ENCODE data around the gene CRYBB3. TPM values are rescaled to one million over a fixed set of nuclear protein-coding genes. Genes with fewer than 3 reads are reported as not detected.
A peak's percentile ranks its signal among the peaks of the same experiment; 100 is the strongest.

The CRYBB3 gene
- total RNA-seq: not detected

- Histone ChIP-seq H3K27ac (ENCODE audit: low read depth, low read length) (no peak within 1 kb of the TSS), H3K9me3 (ENCODE audit: control insufficient read depth in 3 of 3, low read length in 3 of 3) (no peaks in the 10 kb centered on the region), H3K36me3 (ENCODE audit: control insufficient read depth in 3 of 3, insufficient read depth in 3 of 3, low read length in 3 of 3) (peaks cover 13 to 27% (median 19%) of the 10 kb centered on the region in 3 donors), H3K4me1 (ENCODE audit: control insufficient read depth in 3 of 3, insufficient read depth in 3 of 3, low read length in 3 of 3) (no peaks in the 10 kb centered on the region), H3K4me3 (ENCODE audit: low read length in 3 of 3) (no peak within 1 kb of the TSS), H3K9ac (ENCODE audit: low read depth in 1 of 3, low read length in 3 of 3) (peak within 1 kb of the TSS in 1 of 3 donors; percentile 8), H3K27me3 (ENCODE audit: control insufficient read depth in 3 of 3, insufficient read depth in 3 of 3, low read length in 3 of 3) (no peaks in the 10 kb centered on the region)
Measured at GRCh38 chr22:25199731-25200520, at the start of gene CRYBB3. Gene CRYBB3, plus strand, starts transcription at chr22:25199858. Its CDS starts 1,539 bp downstream, at chr22:25201397.

- H3K27ac ChIP-seq (ENCODE audit: low read depth, low read length): peak overlapping the region; percentile 77
- peaks cover 35 to 65% (median 62%) of the 10 kb centered on the region in 3 donors for H3K4me1 ChIP-seq (ENCODE audit: control insufficient read depth in 3 of 3, insufficient read depth in 3 of 3, low read length in 3 of 3)
- no peaks in the 10 kb centered on the region for H3K36me3 ChIP-seq (ENCODE audit: control insufficient read depth in 3 of 3, insufficient read depth in 3 of 3, low read length in 3 of 3)
- H3K27me3 ChIP-seq (ENCODE audit: control insufficient read depth in 3 of 3, insufficient read depth in 3 of 3, low read length in 3 of 3): no peaks in the 10 kb centered on the region
- H3K4me3 ChIP-seq (ENCODE audit: low read length in 3 of 3): peak overlapping the region in 2 of 3 donors; percentile 17 to 41
- H3K9ac ChIP-seq (ENCODE audit: low read depth in 1 of 3, low read length in 3 of 3): peak overlapping the region; percentile 23 to 79 (median 28)
- no peaks in the 10 kb centered on the region for H3K9me3 ChIP-seq (ENCODE audit: control insufficient read depth in 3 of 3, low read length in 3 of 3)
Measured at GRCh38 chr22:25153961-25154666, 45.5 kb upstream of the CRYBB3 start.

GRCh38 chr22:25154667-25154999 lies 45.0 kb upstream of the CRYBB3 start:
- peak overlapping the region; percentile 77 for H3K27ac ChIP-seq (ENCODE audit: low read depth, low read length)
- peaks cover 40 to 66% (median 64%) of the 10 kb centered on the region in 3 donors for H3K4me1 ChIP-seq (ENCODE audit: control insufficient read depth in 3 of 3, insufficient read depth in 3 of 3, low read length in 3 of 3)
- H3K9me3 ChIP-seq (ENCODE audit: control insufficient read depth in 3 of 3, low read length in 3 of 3): no peaks in the 10 kb centered on the region
- no peaks in the 10 kb centered on the region for H3K27me3 ChIP-seq (ENCODE audit: control insufficient read depth in 3 of 3, insufficient read depth in 3 of 3, low read length in 3 of 3)
- no peak overlapping the region for H3K4me3 ChIP-seq (ENCODE audit: low read length in 3 of 3)
- peak overlapping the region in 2 of 3 donors; percentile 23 to 79 for H3K9ac ChIP-seq (ENCODE audit: low read depth in 1 of 3, low read length in 3 of 3)
- H3K36me3 ChIP-seq (ENCODE audit: control insufficient read depth in 3 of 3, insufficient read depth in 3 of 3, low read length in 3 of 3): no peaks in the 10 kb centered on the region

- Histone ChIP-seq H3K4me3 (ENCODE audit: low read length in 3 of 3) (peak overlapping the region in 1 of 3 donors; percentile 25), H3K9ac (ENCODE audit: low read depth in 1 of 3, low read length in 3 of 3) (peak overlapping the region in 1 of 3 donors; percentile 65), H3K27ac (ENCODE audit: low read depth, low read length) (peak overlapping the region; percentile 86), H3K4me1 (ENCODE audit: control insufficient read depth in 3 of 3, insufficient read depth in 3 of 3, low read length in 3 of 3) (peaks cover 44 to 79% (median 75%) of the 10 kb centered on the region in 3 donors), H3K36me3 (ENCODE audit: control insufficient read depth in 3 of 3, insufficient read depth in 3 of 3, low read length in 3 of 3) (peaks cover 0 to 7% (median 0%) of the 10 kb centered on the region in 3 donors), H3K9me3 (ENCODE audit: control insufficient read depth in 3 of 3, low read length in 3 of 3) (no peaks in the 10 kb centered on the region), H3K27me3 (ENCODE audit: control insufficient read depth in 3 of 3, insufficient read depth in 3 of 3, low read length in 3 of 3) (no peaks in the 10 kb centered on the region)
Measured at GRCh38 chr22:25156736-25157135, 42.9 kb upstream of the CRYBB3 start.

- Histone ChIP-seq H3K4me3 (ENCODE audit: low read length in 3 of 3) (peak overlapping the region in 2 of 3 donors; percentile 27 to 45), H3K9me3 (ENCODE audit: control insufficient read depth in 3 of 3, low read length in 3 of 3) (no peaks in the 10 kb centered on the region), H3K36me3 (ENCODE audit: control insufficient read depth in 3 of 3, insufficient read depth in 3 of 3, low read length in 3 of 3) (peaks cover 0 to 7% (median 0%) of the 10 kb centered on the region in 3 donors), H3K4me1 (ENCODE audit: control insufficient read depth in 3 of 3, insufficient read depth in 3 of 3, low read length in 3 of 3) (peaks cover 39 to 80% (median 79%) of the 10 kb centered on the region in 3 donors), H3K27ac (ENCODE audit: low read depth, low read length) (peak overlapping the region; percentile 86), H3K9ac (ENCODE audit: low read depth in 1 of 3, low read length in 3 of 3) (peak overlapping the region; percentile 44 to 79 (median 50)), H3K27me3 (ENCODE audit: control insufficient read depth in 3 of 3, insufficient read depth in 3 of 3, low read length in 3 of 3) (no peaks in the 10 kb centered on the region)
Measured at GRCh38 chr22:25159028-25159427, 40.6 kb upstream of the CRYBB3 start.

- Histone ChIP-seq H3K27me3 (ENCODE audit: control insufficient read depth in 3 of 3, insufficient read depth in 3 of 3, low read length in 3 of 3) (no peaks in the 10 kb centered on the region), H3K9me3 (ENCODE audit: control insufficient read depth in 3 of 3, low read length in 3 of 3) (no peaks in the 10 kb centered on the region), H3K4me1 (ENCODE audit: control insufficient read depth in 3 of 3, insufficient read depth in 3 of 3, low read length in 3 of 3) (peaks cover 34 to 77% (median 74%) of the 10 kb centered on the region in 3 donors), H3K4me3 (ENCODE audit: low read length in 3 of 3) (no peak overlapping the region), H3K9ac (ENCODE audit: low read depth in 1 of 3, low read length in 3 of 3) (peak overlapping the region in 1 of 3 donors; percentile 62), H3K27ac (ENCODE audit: low read depth, low read length) (peak overlapping the region; percentile 86), H3K36me3 (ENCODE audit: control insufficient read depth in 3 of 3, insufficient read depth in 3 of 3, low read length in 3 of 3) (peaks cover 0 to 7% (median 0%) of the 10 kb centered on the region in 3 donors)
Measured at GRCh38 chr22:25160120-25160996, 39.3 kb upstream of the CRYBB3 start.

GRCh38 chr22:25161017-25161915 lies 38.4 kb upstream of the CRYBB3 start:
- no peak overlapping the region for H3K4me3 ChIP-seq (ENCODE audit: low read length in 3 of 3)
- peak overlapping the region; percentile 86 for H3K27ac ChIP-seq (ENCODE audit: low read depth, low read length)
- H3K36me3 ChIP-seq (ENCODE audit: control insufficient read depth in 3 of 3, insufficient read depth in 3 of 3, low read length in 3 of 3): peaks cover 0 to 7% (median 0%) of the 10 kb centered on the region in 3 donors
- peaks cover 34 to 79% (median 78%) of the 10 kb centered on the region in 3 donors for H3K4me1 ChIP-seq (ENCODE audit: control insufficient read depth in 3 of 3, insufficient read depth in 3 of 3, low read length in 3 of 3)
- H3K27me3 ChIP-seq (ENCODE audit: control insufficient read depth in 3 of 3, insufficient read depth in 3 of 3, low read length in 3 of 3): no peaks in the 10 kb centered on the region
- H3K9me3 ChIP-seq (ENCODE audit: control insufficient read depth in 3 of 3, low read length in 3 of 3): no peaks in the 10 kb centered on the region
- H3K9ac ChIP-seq (ENCODE audit: low read depth in 1 of 3, low read length in 3 of 3): peak overlapping the region in 2 of 3 donors; percentile 2 to 16

- Histone ChIP-seq H3K27me3 (ENCODE audit: control insufficient read depth in 3 of 3, insufficient read depth in 3 of 3, low read length in 3 of 3) (no peaks in the 10 kb centered on the region), H3K36me3 (ENCODE audit: control insufficient read depth in 3 of 3, insufficient read depth in 3 of 3, low read length in 3 of 3) (peaks cover 0 to 7% (median 0%) of the 10 kb centered on the region in 3 donors), H3K9me3 (ENCODE audit: control insufficient read depth in 3 of 3, low read length in 3 of 3) (no peaks in the 10 kb centered on the region), H3K4me1 (ENCODE audit: control insufficient read depth in 3 of 3, insufficient read depth in 3 of 3, low read length in 3 of 3) (peaks cover 31 to 79% (median 79%) of the 10 kb centered on the region in 3 donors), H3K27ac (ENCODE audit: low read depth, low read length) (peak overlapping the region; percentile 86), H3K4me3 (ENCODE audit: low read length in 3 of 3) (no peak overlapping the region), H3K9ac (ENCODE audit: low read depth in 1 of 3, low read length in 3 of 3) (no peak overlapping the region)
Measured at GRCh38 chr22:25161916-25162530, 37.6 kb upstream of the CRYBB3 start.
